NCI-H2029 (cell line): ENCODE measurements around the gene OR56A5.

Experiments
- DNase-seq: peaks from one replicate; lab custom pipeline; 2025; lab: John Stamatoyannopoulos, UW

Gene OR56A5

DNA sequence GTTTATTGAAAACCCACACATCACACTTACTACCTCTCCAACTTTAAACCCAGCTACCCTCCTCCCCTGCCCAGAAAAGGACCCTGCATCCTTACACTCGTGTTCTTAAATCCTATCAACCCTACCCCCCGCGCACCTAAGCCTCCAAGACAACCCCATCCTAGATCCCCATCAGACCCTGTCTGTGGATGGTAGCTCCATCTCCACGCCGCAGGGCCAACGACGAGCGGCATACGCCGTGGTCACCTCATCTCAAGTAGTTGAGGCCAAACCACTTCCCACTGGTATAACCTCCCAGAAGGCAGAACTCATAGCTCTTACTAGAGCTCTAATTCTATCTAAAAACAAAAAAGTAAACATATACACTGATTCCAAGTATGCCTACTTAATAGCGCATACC lies 35.6 kb downstream of the OR56A5 start:
- DNase-seq: no peak

DNA sequence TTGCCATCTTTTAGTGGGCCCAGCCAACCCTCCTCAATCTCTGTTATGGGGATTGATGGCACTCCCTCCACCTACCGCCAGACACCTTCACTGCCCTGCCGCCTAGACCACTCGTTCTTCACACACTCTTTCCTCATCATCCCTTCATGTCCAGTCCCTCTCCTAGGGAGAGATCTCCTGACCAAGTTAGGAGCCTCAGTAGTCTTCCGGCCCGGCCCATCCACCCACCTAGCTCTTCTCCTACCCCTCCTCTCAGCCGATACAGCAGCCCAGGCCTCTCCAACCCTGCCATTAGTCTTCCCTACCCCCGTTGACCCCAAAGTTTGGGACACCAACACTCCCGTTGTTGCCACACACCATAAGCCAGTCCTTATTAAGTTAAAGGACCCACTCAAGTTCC lies 37.2 kb downstream of the OR56A5 start:
- DNase-seq: no peak

DNA sequence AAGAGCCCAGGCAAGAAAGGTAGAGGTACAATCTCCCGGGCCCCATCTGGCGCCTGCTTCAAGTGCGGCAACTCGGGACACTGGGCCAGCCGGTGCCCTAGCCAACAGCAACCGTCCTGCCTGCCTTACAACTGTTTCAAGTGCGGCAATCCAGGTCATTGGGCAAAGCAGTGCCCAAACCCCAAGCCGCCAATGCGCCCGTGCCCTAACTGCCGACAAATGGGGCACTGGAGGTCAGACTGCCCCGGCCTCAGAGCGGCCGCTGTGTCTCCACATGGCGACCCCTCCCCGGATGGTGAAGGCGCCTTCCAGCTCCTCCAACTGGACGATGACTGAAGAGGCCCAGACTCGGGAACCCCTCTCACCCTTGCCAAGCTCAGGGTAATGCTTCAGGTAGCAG lies 37.7 kb downstream of the OR56A5 start:
- no peak for DNase-seq

DNA sequence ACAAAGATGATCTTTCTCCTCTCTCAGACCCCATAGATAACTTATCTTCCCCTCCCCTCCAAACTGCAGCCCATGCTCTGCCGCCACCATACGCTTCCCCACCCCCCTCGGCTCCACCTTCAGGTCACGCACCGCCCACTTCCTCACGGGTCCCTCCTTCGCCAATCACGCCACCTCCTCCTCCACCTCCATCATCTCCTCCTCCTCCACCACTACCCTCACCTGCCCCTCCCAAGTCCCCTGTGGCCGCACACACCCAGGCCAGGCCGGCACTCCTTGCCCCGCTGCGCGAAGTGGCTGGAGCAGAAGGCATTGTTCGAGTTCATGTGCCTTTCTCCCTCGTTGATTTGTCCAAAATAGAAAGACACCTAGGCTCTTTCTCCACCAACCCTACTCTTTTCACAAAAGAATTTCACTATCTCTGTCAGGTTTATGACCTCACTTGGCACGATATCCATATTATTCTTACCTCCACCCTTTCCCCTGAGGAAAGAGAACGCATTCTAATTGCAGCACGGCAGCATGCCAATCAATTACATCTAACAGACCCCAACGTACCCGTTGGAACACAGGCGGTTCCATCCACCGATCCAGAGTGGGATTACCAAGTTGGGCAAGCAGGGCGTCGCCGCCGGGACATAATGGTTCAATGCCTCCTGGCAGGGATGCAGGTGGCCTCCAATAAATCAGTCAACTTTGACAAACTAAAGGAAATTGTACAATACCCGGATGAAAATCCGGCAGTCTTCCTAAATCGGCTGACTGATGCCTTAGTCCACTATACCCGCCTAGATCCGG lies 38.5 kb downstream of the OR56A5 start:
- DNase-seq: no peak

DNA sequence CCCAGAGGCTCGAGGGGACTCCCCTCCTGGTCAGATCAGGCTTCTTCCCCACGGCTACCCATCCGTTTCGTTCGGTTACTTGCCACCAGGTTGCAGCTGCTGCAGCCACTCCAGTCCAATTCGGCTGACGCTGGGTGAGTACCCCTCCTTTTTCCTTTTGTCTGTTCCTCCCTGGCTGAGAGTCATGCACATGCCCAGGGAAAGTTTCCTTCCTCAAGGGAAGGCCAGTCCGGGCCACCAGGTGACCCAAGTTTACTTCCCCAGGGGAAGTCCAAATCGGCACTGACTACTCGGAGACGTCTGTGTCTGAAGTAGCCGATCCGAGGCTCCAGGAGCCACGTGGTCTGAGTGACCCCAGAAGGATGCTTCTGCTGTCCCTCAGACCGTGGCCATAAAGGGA lies 39.5 kb downstream of the OR56A5 start:
- DNase-seq: no peak

DNA sequence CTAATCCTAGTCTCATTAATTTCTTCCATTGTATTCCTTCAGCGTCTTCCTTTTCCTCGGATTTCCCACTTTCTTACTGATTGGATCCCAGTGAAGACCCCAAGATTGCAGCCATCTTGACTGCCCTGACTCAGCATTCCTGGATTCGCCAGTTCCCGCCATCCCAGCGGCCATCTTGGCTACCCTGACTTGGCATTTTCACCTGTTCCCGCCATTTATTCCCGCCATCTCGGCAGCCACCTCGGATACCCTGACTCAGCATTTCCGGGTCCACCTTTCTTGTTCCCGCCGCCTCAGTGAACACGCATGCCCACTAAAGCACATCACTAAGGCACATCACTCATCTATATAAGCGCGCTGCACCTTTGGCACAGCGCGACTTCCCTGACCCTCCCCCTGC lies 40.0 kb downstream of the OR56A5 start:
- DNase-seq: no peak

DNA sequence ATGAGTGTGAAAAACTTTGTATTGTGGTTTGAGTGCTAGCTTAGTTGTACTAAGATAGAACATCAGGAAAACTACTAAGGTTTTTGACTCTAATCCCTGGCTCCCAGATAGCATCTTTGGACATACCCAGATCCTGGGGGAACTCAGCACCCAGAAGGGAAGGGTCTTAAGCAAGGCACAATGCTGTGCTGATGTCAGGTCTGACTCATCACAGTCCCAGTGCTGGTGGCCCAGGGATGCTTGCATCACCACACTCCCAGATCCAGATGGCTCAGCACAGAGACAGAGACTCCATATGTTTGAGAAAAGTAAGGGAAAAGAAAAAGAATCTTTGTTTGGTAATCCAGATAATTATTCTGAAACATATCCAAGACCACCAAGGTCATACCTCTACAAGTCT lies 44.5 kb downstream of the OR56A5 start:
- no peak for DNase-seq

DNA sequence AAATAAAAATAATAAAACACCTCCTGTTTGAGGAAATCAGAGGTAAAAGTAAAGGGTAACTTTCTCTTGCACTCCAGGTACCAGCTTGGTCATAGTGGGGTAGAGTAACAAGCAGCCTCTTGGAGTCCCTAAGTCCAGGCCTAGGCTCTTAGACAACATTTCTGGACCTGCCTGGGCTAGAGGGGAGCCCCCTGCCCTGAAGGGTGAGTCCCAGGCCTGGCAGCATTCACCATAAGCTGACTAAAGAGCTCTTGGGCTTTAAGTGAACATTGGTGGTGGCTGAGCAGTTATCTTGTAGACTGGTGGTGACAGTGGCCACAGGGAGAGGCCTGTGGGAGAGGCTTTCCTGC lies 44.9 kb downstream of the OR56A5 start:
- DNase-seq: no peak

DNA sequence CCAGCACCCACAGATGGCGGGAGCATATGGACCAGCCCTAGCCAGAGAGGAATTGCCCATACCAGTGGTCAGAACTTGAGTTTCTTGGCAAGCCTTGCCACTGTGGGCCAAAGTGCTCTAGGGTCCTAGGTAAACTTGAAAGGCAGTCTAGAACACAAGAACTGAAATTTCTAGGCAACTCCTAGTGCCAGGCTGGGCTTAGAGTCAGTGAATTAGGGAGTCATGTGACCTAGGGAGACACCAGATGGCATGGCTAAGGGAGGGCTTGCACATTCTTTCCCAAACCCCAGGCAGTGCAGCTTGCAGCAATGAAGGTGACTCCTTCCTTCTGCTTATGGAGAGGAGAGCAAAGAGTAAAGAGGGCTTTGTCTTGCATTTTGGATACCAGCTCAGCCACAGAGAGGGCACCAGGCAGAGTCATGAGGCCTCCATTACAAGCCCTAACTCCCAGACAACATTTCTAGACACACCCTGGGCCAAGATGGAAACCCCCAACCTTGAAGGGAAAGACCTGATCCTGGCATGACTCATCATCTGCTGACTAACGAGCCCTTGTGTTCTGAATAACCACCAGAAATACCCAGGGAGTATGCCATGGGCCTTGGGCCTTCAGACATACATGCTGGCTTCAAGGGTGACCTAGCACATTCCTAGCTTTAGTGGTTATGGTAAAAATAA lies 45.4 kb downstream of the OR56A5 start:
- DNase-seq: no peak
